NCI-H345 treated with DMSO at 0.1 percent for 48 hours (cell line): ENCODE results near the gene STK32C.
"Not testable (repeated sequence)": the region's sequence is repeated elsewhere in the genome, so short reads cannot be mapped to it uniquely, and the experiment has no call there.

ENCODE experiments used
- DNase-seq: peaks from one replicate; lab custom pipeline; 2025; ENCODE audit not compliant: unreplicated experiment; lab: John Stamatoyannopoulos, UW

Gene STK32C

GRCh38 chr10:132269266-132270230, 38.2 kb downstream of the STK32C start:
- no peak for DNase-seq

- not testable (repeated sequence) for DNase-seq
These were observed 39.8 kb downstream of the STK32C start for GRCh38 chr10:132267916-132268315.

GRCh38 chr10:132266594-132267161, 41.1 kb downstream of the STK32C start:
- DNase-seq = no peak

GRCh38 chr10:132265890-132266496, 41.8 kb downstream of the STK32C start:
- DNase-seq = peak; percentile 33

- DNase-seq = peak; percentile 14
These were observed 42.5 kb downstream of the STK32C start for GRCh38 chr10:132264966-132265889.

GRCh38 chr10:132264306-132264950, 43.3 kb downstream of the STK32C start:
- DNase-seq = no peak

- DNase-seq = no peak
These were observed 43.9 kb downstream of the STK32C start for GRCh38 chr10:132263866-132264265.

GRCh38 chr10:132259702-132260482, 47.9 kb downstream of the STK32C start:
- no peak for DNase-seq

- no peak for DNase-seq
These were observed 49.3 kb downstream of the STK32C start for GRCh38 chr10:132258423-132258822.

GRCh38 chr10:132257907-132258306, 49.8 kb downstream of the STK32C start:
- no peak for DNase-seq

GRCh38 chr10:132257271-132257670, 50.5 kb downstream of the STK32C start:
- no peak for DNase-seq

GRCh38 chr10:132256866-132257265, 50.9 kb downstream of the STK32C start:
- DNase-seq = no peak

- DNase-seq = no peak
These were observed 52.0 kb downstream of the STK32C start for GRCh38 chr10:132255489-132256344.

GRCh38 chr10:132254841-132255240, 52.9 kb downstream of the STK32C start:
- DNase-seq = no peak

- no peak for DNase-seq
These were observed 54.6 kb downstream of the STK32C start for GRCh38 chr10:132253092-132253687.

GRCh38 chr10:132252412-132252811, 55.3 kb downstream of the STK32C start:
- no peak for DNase-seq

GRCh38 chr10:132251928-132252327, 55.8 kb downstream of the STK32C start:
- no peak for DNase-seq
